Gastroesophageal sphincter (tissue), 3 donors: Measurements from ENCODE around the gene ADAM19.

Experiments used
- CTCF ChIP-seq, 4 experiments: fragments of 200-600 bp in 2 of 4; fragments of 450-650 bp in 2 of 4; sonication (generic) in 1 of 4; IDR thresholded peaks; one replicate each; pipeline ENCODE4 v1.5.1; 2017 to 2019; ENCODE audit warnings: antibody characterized with exemption in 4 of 4, mild to moderate bottlenecking in 2 of 4, moderate library complexity in 2 of 4
- POLR2A ChIP-seq, 2 donors: fragments of 450-650 bp; IDR thresholded peaks; one replicate each; pipeline ENCODE4 v1.6.1; 2017; ENCODE audit warnings: antibody characterized with exemption in 2 of 2, mild to moderate bottlenecking in 2 of 2, moderate library complexity in 1 of 2
- POLR2AphosphoS5 ChIP-seq: sonication (generic); formaldehyde crosslinking; IDR thresholded peaks from one replicate; pipeline ENCODE4 v1.6.1; 2017; ENCODE audit warnings: antibody characterized with exemption

GRCh38 chr5:157530226-157530972 is 45.2 kb downstream of the ADAM19 start:
- TF ChIP-seq CTCF (IDR thresholded peaks at IDR 0.05) (no peak), POLR2A (IDR thresholded peaks at IDR 0.05) (no peak), POLR2AphosphoS5 (no peak)
